Vagina (tissue), 2 donors: Measurements from ENCODE around the gene DHX40. TPM values are rescaled to one million over a fixed set of nuclear protein-coding genes. Genes with fewer than 3 reads are reported as not detected.

Experiments used
- DNase-seq, 2 donors: peaks; one replicate each; pipeline ENCODE4 v3.0.0-alpha.2; 2017; ENCODE audit errors: extremely low spot score in 2 of 2
- H3K27ac ChIP-seq: fragments of 200-600 bp; sonication (generic); one replicate; pipeline ENCODE4 v1.5.1; 2019
- H3K27me3 ChIP-seq: fragments of 200-600 bp; sonication (generic); one replicate; pipeline ENCODE4 v1.5.1; 2019
- H3K36me3 ChIP-seq, 2 donors: fragments of 200-600 bp; sonication (generic); one replicate each; pipeline ENCODE4 v1.5.1; 2017 to 2019
- H3K4me1 ChIP-seq: fragments of 200-600 bp; sonication (generic); one replicate; pipeline ENCODE4 v1.5.1; 2019
- H3K4me3 ChIP-seq, 2 donors: fragments of 200-600 bp; sonication (generic); 1 replicate in 1 of 2; 2 replicates in 1 of 2; pipeline ENCODE4 v1.5.1; 2016 to 2019
- H3K9me3 ChIP-seq: fragments of 200-600 bp; sonication (generic); one replicate; pipeline ENCODE4 v1.5.1; 2019
- POLR2A ChIP-seq, 2 donors: fragments of 450-650 bp; IDR thresholded peaks; one replicate each; pipeline ENCODE4 v1.6.1; 2017; ENCODE audit warnings: antibody characterized with exemption in 2 of 2, mild to moderate bottlenecking in 2 of 2, moderate library complexity in 2 of 2
- POLR2AphosphoS5 ChIP-seq, 2 donors: sonication (generic); formaldehyde crosslinking; IDR thresholded peaks; one replicate each; pipeline ENCODE4 v1.9.0; 2017; ENCODE audit warnings: antibody characterized with exemption in 2 of 2, mild to moderate bottlenecking in 2 of 2, low read depth in 1 of 2; ENCODE audit not compliant: insufficient read depth in 1 of 2
- intact Hi-C: fragments of 100-400 bp; cut with DNase I; formaldehyde crosslinking; loops from one replicate; pipeline ENCODE4 v1.15.1; 2023
- total RNA-seq: library from RNA; depleted of rRNA; stranded (reverse); fragments of >200 nt; gene quantifications from one replicate; pipeline ENCODE4 v1.2.3, GENCODE V29; 2016
- TF ChIP-seq, protein P1 (sequence below), 3 experiments: fragments of 450-650 bp in 2 of 3; fragments of 200-600 bp in 1 of 3; sonication (generic) in 1 of 3; IDR thresholded peaks; one replicate each; pipeline ENCODE4 v1.5.1; 2017 to 2019; ENCODE audit warnings: antibody characterized with exemption in 3 of 3, mild to moderate bottlenecking in 2 of 3, moderate library complexity in 2 of 3

The DHX40 gene
- total RNA-seq, 1 donor from 2014 or later: 31.4 TPM

DNA sequence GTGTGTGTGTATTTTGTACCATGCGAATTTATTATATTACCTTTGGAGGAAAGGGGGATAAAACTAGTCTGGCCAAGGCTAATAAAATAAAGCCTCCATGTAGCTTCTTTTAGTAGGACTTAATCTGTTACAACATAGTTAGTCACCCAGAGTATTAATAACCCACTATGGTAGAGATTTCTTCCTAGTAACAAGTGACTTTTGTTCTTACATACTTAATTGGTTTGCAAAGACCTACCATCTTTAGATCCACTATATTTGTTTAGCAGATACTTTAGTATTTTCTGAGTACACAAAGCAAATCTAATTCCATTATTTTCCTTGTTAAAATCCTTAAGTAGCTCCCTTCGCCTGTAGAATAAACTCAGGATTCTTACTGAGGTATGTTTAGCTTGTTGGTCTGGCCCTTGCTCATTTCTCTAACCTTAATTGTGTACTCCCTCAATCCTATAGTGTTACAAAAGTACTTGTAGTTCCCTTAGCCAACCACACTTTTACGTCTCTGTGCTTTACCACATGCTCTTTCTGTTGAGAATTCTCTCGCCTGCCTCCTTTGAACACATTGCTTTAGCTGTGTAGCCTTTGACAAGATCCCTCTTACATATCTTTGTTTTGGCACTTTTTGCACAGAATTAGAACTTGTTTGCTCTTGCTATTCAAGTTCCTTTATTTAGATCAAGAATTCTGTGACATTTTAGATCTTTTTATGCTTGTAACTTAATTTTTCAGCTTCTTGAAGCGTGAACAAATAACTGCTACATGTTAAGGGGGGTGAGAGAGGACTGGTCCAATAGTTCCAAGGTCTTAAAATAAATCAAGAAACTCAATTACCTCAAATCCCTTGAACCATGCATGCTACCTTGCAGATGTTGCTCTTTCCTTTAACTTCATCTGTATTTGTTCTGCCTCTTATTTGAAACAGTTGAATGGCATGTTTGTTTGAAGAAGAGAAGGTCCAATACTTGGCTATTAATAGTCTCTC, 78.0 kb downstream of the DHX40 start:
- intact Hi-C loops: no loop called here
- Histone ChIP-seq H3K27ac (no peak overlapping the region), H3K36me3 (peaks cover 0 to 17% of the 10 kb centered on the region in 2 donors), H3K4me3 (no peak overlapping the region), H3K27me3 (no peaks in the 10 kb centered on the region), H3K9me3 (no peaks in the 10 kb centered on the region), H3K4me1 (peaks cover 59% of the 10 kb centered on the region)
- TF ChIP-seq POLR2A (IDR thresholded peaks at IDR 0.05) (no peak), POLR2AphosphoS5 (IDR thresholded peaks at IDR 0.05; ENCODE audit: insufficient read depth in 1 of 2, low read depth in 1 of 2) (no peak)
- TF ChIP-seq, protein P1, sequence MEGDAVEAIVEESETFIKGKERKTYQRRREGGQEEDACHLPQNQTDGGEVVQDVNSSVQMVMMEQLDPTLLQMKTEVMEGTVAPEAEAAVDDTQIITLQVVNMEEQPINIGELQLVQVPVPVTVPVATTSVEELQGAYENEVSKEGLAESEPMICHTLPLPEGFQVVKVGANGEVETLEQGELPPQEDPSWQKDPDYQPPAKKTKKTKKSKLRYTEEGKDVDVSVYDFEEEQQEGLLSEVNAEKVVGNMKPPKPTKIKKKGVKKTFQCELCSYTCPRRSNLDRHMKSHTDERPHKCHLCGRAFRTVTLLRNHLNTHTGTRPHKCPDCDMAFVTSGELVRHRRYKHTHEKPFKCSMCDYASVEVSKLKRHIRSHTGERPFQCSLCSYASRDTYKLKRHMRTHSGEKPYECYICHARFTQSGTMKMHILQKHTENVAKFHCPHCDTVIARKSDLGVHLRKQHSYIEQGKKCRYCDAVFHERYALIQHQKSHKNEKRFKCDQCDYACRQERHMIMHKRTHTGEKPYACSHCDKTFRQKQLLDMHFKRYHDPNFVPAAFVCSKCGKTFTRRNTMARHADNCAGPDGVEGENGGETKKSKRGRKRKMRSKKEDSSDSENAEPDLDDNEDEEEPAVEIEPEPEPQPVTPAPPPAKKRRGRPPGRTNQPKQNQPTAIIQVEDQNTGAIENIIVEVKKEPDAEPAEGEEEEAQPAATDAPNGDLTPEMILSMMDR (IDR thresholded peaks at IDR 0.05): no peak
- no peak for DNase-seq

DNA sequence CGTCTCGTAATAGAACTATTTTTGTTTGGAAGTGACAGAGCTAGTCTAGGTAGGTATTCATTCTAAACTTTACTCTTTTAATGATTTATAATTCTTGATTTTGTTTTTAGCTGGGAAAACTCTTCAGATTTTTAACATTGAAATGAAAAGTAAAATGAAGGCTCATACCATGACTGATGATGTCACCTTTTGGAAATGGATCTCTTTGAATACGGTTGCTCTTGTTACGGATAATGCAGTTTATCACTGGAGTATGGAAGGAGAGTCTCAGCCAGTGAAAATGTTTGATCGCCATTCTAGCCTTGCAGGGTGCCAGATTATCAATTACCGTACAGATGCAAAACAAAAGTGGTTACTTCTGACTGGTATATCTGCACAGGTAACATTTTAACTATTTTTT, 81.9 kb downstream of the DHX40 start:
- TF ChIP-seq, protein P1 (IDR thresholded peaks at IDR 0.05): no peak
- TF ChIP-seq POLR2AphosphoS5 (IDR thresholded peaks at IDR 0.05; ENCODE audit: insufficient read depth in 1 of 2, low read depth in 1 of 2) (no peak), POLR2A (IDR thresholded peaks at IDR 0.05) (no peak)
- Histone ChIP-seq H3K4me3 (no peak overlapping the region), H3K9me3 (no peaks in the 10 kb centered on the region), H3K27ac (no peak overlapping the region), H3K27me3 (no peaks in the 10 kb centered on the region), H3K36me3 (peaks cover 0 to 41% of the 10 kb centered on the region in 2 donors), H3K4me1 (peaks cover 27% of the 10 kb centered on the region)
- DNase-seq: no peak
- intact Hi-C loops: no loop called here

- H3K27ac ChIP-seq: no peak overlapping the region
- H3K36me3 ChIP-seq: peaks cover 0 to 61% of the 10 kb centered on the region in 2 donors
- TF ChIP-seq POLR2AphosphoS5 (IDR thresholded peaks at IDR 0.05; ENCODE audit: insufficient read depth in 1 of 2, low read depth in 1 of 2) (no peak), POLR2A (IDR thresholded peaks at IDR 0.05) (no peak)
- TF ChIP-seq, protein P1 (IDR thresholded peaks at IDR 0.05): no peak
- DNase-seq: no peak
- no peaks in the 10 kb centered on the region for H3K9me3 ChIP-seq
- no peaks in the 10 kb centered on the region for H3K27me3 ChIP-seq
- no peak overlapping the region for H3K4me3 ChIP-seq
- intact Hi-C loops: no loop called here
- peaks cover 10% of the 10 kb centered on the region for H3K4me1 ChIP-seq
Observed at GRCh38 chr17:59649886-59650285, 84.5 kb downstream of the DHX40 start.

GRCh38 chr17:59650642-59651041, 85.2 kb downstream of the DHX40 start:
- Histone ChIP-seq H3K9me3 (no peaks in the 10 kb centered on the region), H3K27ac (no peak overlapping the region), H3K27me3 (no peaks in the 10 kb centered on the region), H3K4me3 (no peak overlapping the region), H3K36me3 (peaks cover 0 to 67% of the 10 kb centered on the region in 2 donors), H3K4me1 (peaks cover 10% of the 10 kb centered on the region)
- no peak for TF ChIP-seq POLR2A (IDR thresholded peaks at IDR 0.05)
- no peak for TF ChIP-seq POLR2AphosphoS5 (IDR thresholded peaks at IDR 0.05; ENCODE audit: insufficient read depth in 1 of 2, low read depth in 1 of 2)
- TF ChIP-seq, protein P1 (IDR thresholded peaks at IDR 0.05): no peak
- intact Hi-C loops: no loop called here
- DNase-seq: no peak

GRCh38 chr17:59651346-59651745, 85.9 kb downstream of the DHX40 start:
- intact Hi-C loops: no loop called here
- Histone ChIP-seq H3K4me3 (no peak overlapping the region), H3K27me3 (no peaks in the 10 kb centered on the region), H3K27ac (no peak overlapping the region), H3K4me1 (peaks cover 10% of the 10 kb centered on the region), H3K36me3 (peaks cover 0 to 73% of the 10 kb centered on the region in 2 donors), H3K9me3 (no peaks in the 10 kb centered on the region)
- no peak for DNase-seq
- no peak for TF ChIP-seq POLR2AphosphoS5 (IDR thresholded peaks at IDR 0.05; ENCODE audit: insufficient read depth in 1 of 2, low read depth in 1 of 2)
- no peak for TF ChIP-seq POLR2A (IDR thresholded peaks at IDR 0.05)
- TF ChIP-seq, protein P1 (IDR thresholded peaks at IDR 0.05): no peak
